Activated T-helper 1 cell treated with anti-CD3 and anti-CD28 coated beads, Interleukin-12 subunit alpha, Interleukin-12 subunit beta, Interleukin-2, Interleukin-4 antibody, amounts not matched to agents 30 ng/mL and 10 ng/mL and 1 ng/mL, durations not matched to agents 14 hours and 24 hours and 36 hours (primary cell): Measurements from ENCODE around the gene FMN2. TPM values are rescaled to one million over a fixed set of nuclear protein-coding genes. Genes with fewer than 3 reads are reported as not detected.

ENCODE experiments used
- DNase-seq: peaks from one replicate; pipeline ENCODE4 v3.0.0; 2021; ENCODE audit warnings: low spot score
- H3K27ac Mint-ChIP-seq: one replicate; pipeline ENCODE4 v1.8.0; 2021; ENCODE audit warnings: mild to moderate bottlenecking, mixed read lengths
- H3K27me3 Mint-ChIP-seq: one replicate; pipeline ENCODE4 v1.8.0; 2022; ENCODE audit warnings: mild to moderate bottlenecking, moderate library complexity, mixed read lengths; ENCODE audit not compliant: insufficient read depth
- H3K36me3 Mint-ChIP-seq: one replicate; pipeline ENCODE4 v1.8.0; 2021; ENCODE audit warnings: low read depth, mixed read lengths
- H3K4me1 Mint-ChIP-seq: one replicate; pipeline ENCODE4 v1.8.0; 2021; ENCODE audit warnings: low read depth, mixed read lengths
- H3K4me3 Mint-ChIP-seq: one replicate; pipeline ENCODE4 v1.8.0; 2021; ENCODE audit warnings: mild to moderate bottlenecking, moderate library complexity, mixed read lengths
- H3K9me3 Mint-ChIP-seq: one replicate; pipeline ENCODE4 v1.8.0; 2021; ENCODE audit warnings: mixed read lengths
- intact Hi-C: fragments of 100-400 bp; cut with micrococcal nuclease; formaldehyde crosslinking; loops from one replicate; pipeline ENCODE4 v1.15.1; 2024
- total RNA-seq: library from RNA; stranded (reverse); gene quantifications from 2 replicates; pipeline ENCODE4 v1.2.3, GENCODE V29; 2022

FMN2 gene
- total RNA-seq, 1 donor from 2014 or later, result not detected

DNA sequence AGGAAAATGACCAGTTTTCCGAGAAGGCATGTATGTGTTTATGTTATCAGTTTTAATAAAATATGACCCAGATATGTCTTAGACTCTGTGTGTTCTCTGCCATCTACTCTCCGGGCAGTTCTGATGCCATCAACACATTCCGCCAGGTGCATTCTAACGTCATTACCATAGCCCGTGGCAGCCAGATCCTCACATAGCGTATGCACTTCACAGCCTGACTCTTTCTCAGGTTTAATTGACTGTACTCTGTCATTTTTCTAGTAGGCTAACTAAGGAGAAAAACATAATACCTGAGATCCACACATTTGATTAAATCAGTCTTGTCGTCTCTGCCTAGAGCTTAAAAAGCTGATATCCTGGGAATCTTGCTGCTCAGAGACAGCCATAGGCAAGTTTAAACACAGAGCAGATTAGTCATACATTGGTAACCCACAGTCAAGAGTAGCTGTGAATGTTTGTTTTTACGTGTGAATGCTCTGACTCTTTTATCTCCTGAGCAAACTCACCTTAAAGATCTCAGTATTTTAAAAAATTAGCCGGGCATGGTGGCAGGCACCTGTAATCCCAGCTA, 344.4 kb downstream of the FMN2 start:
- intact Hi-C loops, result no loop called here
- H3K4me1 Mint-ChIP-seq, result no peaks in the 10 kb centered on the region
- no peaks in the 10 kb centered on the region for H3K36me3 Mint-ChIP-seq
- no peak overlapping the region for H3K4me3 Mint-ChIP-seq
- H3K9me3 Mint-ChIP-seq, result no peaks in the 10 kb centered on the region
- DNase-seq, result no peak
- H3K27ac Mint-ChIP-seq, result no peak overlapping the region
- no peaks in the 10 kb centered on the region for H3K27me3 Mint-ChIP-seq

DNA sequence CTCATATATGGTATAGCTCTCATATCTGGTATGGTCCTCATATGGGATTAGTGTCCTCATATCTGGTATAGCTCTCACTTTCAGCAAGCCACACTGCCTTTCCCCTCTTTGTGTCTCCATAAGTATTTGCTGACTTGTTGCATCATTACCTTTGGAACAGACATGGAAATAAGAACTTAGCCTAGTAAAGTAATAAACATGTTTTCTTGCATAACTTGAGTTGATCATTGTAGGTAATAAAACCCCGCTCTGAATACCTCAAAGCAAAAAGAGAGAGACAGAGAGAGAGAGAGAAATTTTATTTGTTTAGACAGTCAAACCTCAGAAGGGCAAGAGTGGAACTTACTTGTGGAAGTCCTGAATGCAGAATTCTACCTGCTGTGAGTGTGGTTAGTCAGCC, 350.0 kb downstream of the FMN2 start:
- Mint-ChIP-seq H3K27ac (no peak overlapping the region), H3K9me3 (no peaks in the 10 kb centered on the region), H3K4me1 (no peaks in the 10 kb centered on the region), H3K4me3 (no peak overlapping the region), H3K27me3 (peaks cover 2% of the 10 kb centered on the region), H3K36me3 (no peaks in the 10 kb centered on the region)
- DNase-seq, result no peak
- intact Hi-C loops, result no loop called here

- H3K36me3 Mint-ChIP-seq, result no peaks in the 10 kb centered on the region
Observed at GRCh38 chr1:240445369-240445768, 353.7 kb downstream of the FMN2 start.

DNA sequence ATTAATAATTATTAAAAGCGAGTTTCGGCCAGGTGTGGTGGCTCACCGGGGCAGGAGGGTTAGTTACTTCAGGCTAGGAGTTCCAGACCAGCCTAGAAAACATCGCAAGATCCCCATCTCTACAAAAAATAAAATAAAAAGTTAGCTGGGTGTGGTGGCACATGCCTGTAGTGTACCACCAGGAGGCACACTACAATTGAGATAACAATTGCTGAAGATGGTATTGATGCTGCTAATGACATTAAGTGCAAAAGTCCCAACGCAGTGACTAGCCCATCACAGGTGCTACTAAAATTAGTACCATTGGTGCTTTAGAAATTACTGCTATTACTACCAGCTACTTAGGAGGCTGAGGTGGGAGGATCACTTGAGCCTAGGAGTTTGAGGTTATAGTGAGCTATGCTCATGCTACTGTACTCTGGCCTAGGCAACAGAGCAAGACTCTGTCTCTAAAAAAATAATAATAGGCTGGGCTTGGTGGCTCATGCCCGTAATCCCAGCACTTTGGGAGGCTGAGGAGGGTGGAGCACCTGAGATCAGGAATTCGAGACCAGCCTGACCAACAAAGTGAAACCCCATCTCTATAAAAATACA, 363.6 kb downstream of the FMN2 start:
- Mint-ChIP-seq H3K9me3 (no peaks in the 10 kb centered on the region), H3K36me3 (no peaks in the 10 kb centered on the region), H3K4me3 (no peak overlapping the region), H3K27ac (no peak overlapping the region), H3K4me1 (no peaks in the 10 kb centered on the region), H3K27me3 (no peaks in the 10 kb centered on the region)
- no peak for DNase-seq
- intact Hi-C loops, result loop anchor here (1.0 to 5.0 kb wide), 2 partner anchors 152 to 237 kb away; no protein-coding TSS in a partner anchor

More at GRCh38 chr1:240445369-240445768, 353.7 kb downstream of the FMN2 start:
- peaks cover 2% of the 10 kb centered on the region for H3K27me3 Mint-ChIP-seq
- H3K4me3 Mint-ChIP-seq, result no peak overlapping the region
- H3K9me3 Mint-ChIP-seq, result no peaks in the 10 kb centered on the region
- H3K27ac Mint-ChIP-seq, result no peak overlapping the region
- intact Hi-C loops, result no loop called here
- DNase-seq, result no peak
- no peaks in the 10 kb centered on the region for H3K4me1 Mint-ChIP-seq

GRCh38 chr1:240457203-240457602, 365.5 kb downstream of the FMN2 start:
- Mint-ChIP-seq H3K4me3 (no peak overlapping the region), H3K27ac (no peak overlapping the region), H3K9me3 (no peaks in the 10 kb centered on the region), H3K27me3 (no peaks in the 10 kb centered on the region), H3K36me3 (no peaks in the 10 kb centered on the region), H3K4me1 (no peaks in the 10 kb centered on the region)
- intact Hi-C loops, result loop anchor here (5.0 kb wide), 1 partner anchor 150 kb away; no protein-coding TSS in a partner anchor
- DNase-seq, result no peak

GRCh38 chr1:240462277-240462676, 370.6 kb downstream of the FMN2 start:
- intact Hi-C loops, result no loop called here
- Mint-ChIP-seq H3K36me3 (no peaks in the 10 kb centered on the region), H3K27me3 (peaks cover 2% of the 10 kb centered on the region), H3K27ac (no peak overlapping the region), H3K4me3 (no peak overlapping the region), H3K9me3 (no peaks in the 10 kb centered on the region), H3K4me1 (no peaks in the 10 kb centered on the region)
- no peak for DNase-seq

DNA sequence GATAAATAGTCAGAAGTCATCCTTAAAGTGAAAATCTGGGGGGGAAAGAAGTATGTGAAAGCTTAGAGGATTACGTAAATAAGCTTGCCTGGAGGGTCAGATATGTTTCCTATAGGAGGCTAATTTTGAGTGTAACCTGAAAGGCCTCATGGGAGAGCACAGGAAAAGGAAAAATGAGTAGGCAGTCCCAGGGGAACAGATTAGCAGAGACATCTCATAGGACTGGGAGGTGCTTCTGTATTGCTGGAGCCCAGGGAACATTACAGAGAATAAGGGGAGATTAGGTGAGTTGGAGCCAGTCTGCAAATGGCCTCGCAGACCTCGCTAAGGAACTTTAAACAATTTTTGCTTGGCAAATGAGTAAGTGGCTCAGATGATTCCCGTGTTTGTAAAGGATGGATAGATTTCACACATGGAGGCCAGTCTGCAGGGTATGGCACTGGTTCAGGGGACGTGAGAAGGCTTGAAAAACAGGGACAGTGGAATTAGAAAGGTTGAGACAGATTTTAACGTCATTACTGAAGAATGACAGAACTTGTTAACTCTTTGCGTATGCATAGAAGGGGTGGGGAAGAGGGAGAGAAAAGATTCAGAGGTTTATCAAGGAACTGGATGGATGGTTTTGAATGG, 371.2 kb downstream of the FMN2 start:
- no peak overlapping the region for H3K4me3 Mint-ChIP-seq
- H3K27me3 Mint-ChIP-seq, result peaks cover 2% of the 10 kb centered on the region
- intact Hi-C loops, result no loop called here

GRCh38 chr1:240464099-240464498, 372.4 kb downstream of the FMN2 start:
- intact Hi-C loops, result no loop called here
- Mint-ChIP-seq H3K9me3 (no peaks in the 10 kb centered on the region), H3K27ac (no peak overlapping the region), H3K36me3 (no peaks in the 10 kb centered on the region), H3K27me3 (peaks cover 2% of the 10 kb centered on the region), H3K4me1 (no peaks in the 10 kb centered on the region), H3K4me3 (no peak overlapping the region)
- no peak for DNase-seq

More for the DNA sequence above, 371.2 kb downstream of the FMN2 start:
- Mint-ChIP-seq H3K9me3 (no peaks in the 10 kb centered on the region), H3K4me1 (no peaks in the 10 kb centered on the region), H3K27ac (no peak overlapping the region), H3K36me3 (no peaks in the 10 kb centered on the region)
- DNase-seq, result no peak

DNA sequence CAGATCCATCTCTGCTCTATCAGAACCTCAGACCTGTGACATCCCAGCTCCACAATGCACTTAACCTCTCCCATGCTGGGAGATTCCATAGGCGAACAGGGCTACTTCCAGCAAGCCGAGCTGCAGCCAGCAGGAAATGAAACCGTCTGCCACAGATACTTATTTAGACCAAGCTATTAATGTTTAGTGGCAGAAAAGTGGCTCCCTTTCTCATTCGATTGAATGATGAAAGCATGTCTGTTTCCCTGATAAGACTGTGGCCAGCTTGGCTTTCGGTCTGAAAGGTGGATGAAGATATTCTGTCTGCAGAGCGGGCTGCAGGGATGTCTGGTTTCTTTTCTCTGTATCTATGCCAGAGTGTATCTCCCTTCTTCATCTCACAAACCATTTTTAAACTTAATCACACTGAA, 373.9 kb downstream of the FMN2 start:
- no peaks in the 10 kb centered on the region for H3K4me1 Mint-ChIP-seq
- no peak overlapping the region for H3K27ac Mint-ChIP-seq
- DNase-seq, result no peak
- no peaks in the 10 kb centered on the region for H3K9me3 Mint-ChIP-seq
- no peak overlapping the region for H3K4me3 Mint-ChIP-seq
- intact Hi-C loops, result no loop called here
- H3K36me3 Mint-ChIP-seq, result no peaks in the 10 kb centered on the region
- H3K27me3 Mint-ChIP-seq, result peaks cover 2% of the 10 kb centered on the region

- H3K4me3 Mint-ChIP-seq, result no peak overlapping the region
- no peak overlapping the region for H3K27ac Mint-ChIP-seq
Observed at GRCh38 chr1:240466509-240466908, 374.8 kb downstream of the FMN2 start.

DNA sequence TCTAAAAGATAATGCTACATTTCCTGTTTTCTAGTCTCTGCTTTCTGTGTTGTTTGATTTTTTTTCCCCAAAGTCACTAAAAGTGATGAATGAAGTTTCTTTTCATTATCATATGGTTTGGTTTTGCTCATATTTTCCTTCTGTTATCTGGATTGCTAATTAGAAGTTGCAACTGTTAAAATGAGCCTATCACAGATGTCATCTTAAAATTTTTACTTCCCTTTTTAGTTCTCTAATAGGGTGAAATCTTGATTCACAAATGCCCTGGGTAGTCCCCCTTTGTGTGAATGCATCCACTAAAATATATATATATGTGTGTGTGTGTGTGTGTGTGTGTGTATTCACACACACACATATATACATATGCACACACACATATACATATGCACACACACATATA, 376.2 kb downstream of the FMN2 start:
- no peak for DNase-seq
- Mint-ChIP-seq H3K9me3 (no peaks in the 10 kb centered on the region), H3K4me3 (no peak overlapping the region), H3K27ac (no peak overlapping the region), H3K4me1 (no peaks in the 10 kb centered on the region), H3K27me3 (peaks cover 2% of the 10 kb centered on the region), H3K36me3 (no peaks in the 10 kb centered on the region)
- intact Hi-C loops, result no loop called here

More at GRCh38 chr1:240466509-240466908, 374.8 kb downstream of the FMN2 start:
- intact Hi-C loops, result no loop called here
- Mint-ChIP-seq H3K4me1 (no peaks in the 10 kb centered on the region), H3K9me3 (no peaks in the 10 kb centered on the region), H3K27me3 (peaks cover 2% of the 10 kb centered on the region), H3K36me3 (no peaks in the 10 kb centered on the region)
- no peak for DNase-seq

GRCh38 chr1:240468656-240469055, 377.0 kb downstream of the FMN2 start:
- no peak overlapping the region for H3K4me3 Mint-ChIP-seq
- H3K36me3 Mint-ChIP-seq, result no peaks in the 10 kb centered on the region
- peaks cover 2% of the 10 kb centered on the region for H3K27me3 Mint-ChIP-seq
- no peaks in the 10 kb centered on the region for H3K9me3 Mint-ChIP-seq
- no peak overlapping the region for H3K27ac Mint-ChIP-seq
- H3K4me1 Mint-ChIP-seq, result no peaks in the 10 kb centered on the region
- intact Hi-C loops, result no loop called here
- DNase-seq, result no peak

DNA sequence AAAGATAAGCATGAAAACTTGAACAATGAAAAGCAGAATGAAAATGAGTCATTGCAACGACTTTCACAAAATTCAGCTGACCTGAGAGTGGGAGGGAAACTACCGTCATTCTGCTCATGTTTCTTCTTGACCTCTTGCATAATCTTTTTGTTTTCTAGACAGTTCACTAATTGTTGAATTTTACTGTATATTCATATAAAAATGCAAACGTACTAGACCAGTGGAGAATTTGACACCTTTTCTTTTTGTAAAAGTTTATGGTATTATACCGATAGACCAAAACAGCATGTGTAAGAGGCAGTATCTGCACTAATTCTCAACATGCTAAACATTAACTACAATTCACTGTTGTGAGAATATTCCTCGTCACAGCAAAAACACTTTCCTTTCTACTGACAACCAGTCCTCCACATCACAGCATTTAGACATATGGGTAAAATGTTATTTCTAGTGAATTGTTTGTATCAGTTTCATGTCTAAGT, 382.5 kb downstream of the FMN2 start:
- intact Hi-C loops, result no loop called here
- no peaks in the 10 kb centered on the region for H3K36me3 Mint-ChIP-seq
- DNase-seq, result no peak
- peaks cover 5% of the 10 kb centered on the region for H3K9me3 Mint-ChIP-seq
- H3K27me3 Mint-ChIP-seq, result peaks cover 3% of the 10 kb centered on the region
- no peak overlapping the region for H3K27ac Mint-ChIP-seq
- H3K4me1 Mint-ChIP-seq, result no peaks in the 10 kb centered on the region
- H3K4me3 Mint-ChIP-seq, result no peak overlapping the region
